ENCODE results near the gene ARHGAP9. TPM values are rescaled to one million over a fixed set of nuclear protein-coding genes. Genes with fewer than 3 reads are reported as not detected.

Gene ARHGAP9
- total RNA-seq, 2 experiments from 2014 or later, result 354 to 370 TPM

DNA sequence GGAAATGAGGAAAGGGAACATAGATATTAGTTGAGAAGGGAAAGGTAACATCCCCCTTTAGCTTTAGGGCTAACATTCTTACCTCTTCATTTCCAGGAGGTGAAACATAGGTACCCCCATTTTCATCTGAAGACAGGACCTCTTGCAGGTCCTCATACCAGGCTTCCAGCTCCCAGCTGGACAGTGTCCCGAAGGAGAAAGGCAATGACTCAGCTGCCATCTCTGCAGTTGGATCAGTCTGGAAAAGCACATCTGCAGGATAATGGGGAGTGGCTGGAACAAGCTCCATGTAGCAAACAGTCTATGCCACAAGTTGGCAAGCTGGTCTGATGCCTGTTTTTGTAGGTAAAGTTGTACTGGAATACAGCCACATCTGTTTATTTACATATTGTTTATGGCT, 37.5 kb upstream of the ARHGAP9 start:
- CTCF ChIA-PET, result no interaction called here
- peaks cover 59% of the 10 kb centered on the region for H3K36me3 ChIP-seq (ENCODE audit: insufficient read depth, low read length)
- H3K27me3 Mint-ChIP-seq, result no peaks in the 10 kb centered on the region

DNA sequence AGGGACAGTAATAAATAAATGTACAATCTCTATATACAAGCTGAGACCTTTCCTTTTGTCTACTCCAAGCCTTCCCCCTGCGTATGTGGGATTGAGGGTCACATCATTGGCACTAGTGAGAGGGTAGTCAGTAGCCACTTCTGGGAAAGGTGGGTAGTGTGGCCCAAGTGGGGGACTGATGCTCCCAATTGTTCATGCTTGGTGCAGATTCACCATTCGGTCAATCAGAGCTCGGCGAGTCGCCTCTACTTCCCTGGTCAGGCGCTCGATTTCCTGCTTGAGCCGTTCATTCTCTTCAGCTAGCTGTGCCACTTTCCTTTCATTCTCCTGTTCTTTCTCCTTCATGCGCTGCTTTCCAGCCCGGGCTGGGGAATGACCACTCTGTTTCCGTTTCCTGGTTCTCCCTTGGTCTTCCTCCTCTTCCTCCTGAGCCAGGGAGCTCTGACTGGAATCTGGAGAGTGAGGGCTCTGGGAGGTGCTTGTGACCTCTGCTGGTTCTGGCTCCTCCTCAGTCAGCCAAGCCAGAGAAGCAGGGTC, 37.0 kb upstream of the ARHGAP9 start:
- no peak for ATAC-seq (ENCODE audit: poor library complexity)
- peak overlapping the region; percentile 100 for H3K27ac Mint-ChIP-seq
- peaks cover 40% of the 10 kb centered on the region for H3K4me1 Mint-ChIP-seq (ENCODE audit: low read depth)
- peaks cover 36% of the 10 kb centered on the region for H3K4me1 ChIP-seq (ENCODE audit: insufficient read depth, low read length)
- CTCF ChIA-PET, result no interaction called here
- POLR2A ChIA-PET, result interaction anchor here (0.7 to 1.0 kb wide), 2 partner anchors 39 to 149 kb away, joined by 3 read pairs; no protein-coding TSS in a partner anchor
- peaks cover 87% of the 10 kb centered on the region for H3K36me3 Mint-ChIP-seq (ENCODE audit: low read depth)
- peak overlapping the region; percentile 35 for H3K4me3 Mint-ChIP-seq
- H3K27me3 ChIP-seq (ENCODE audit: control insufficient read depth in 1 of 2, insufficient read depth in 2 of 2, low read length in 2 of 2), result no peaks in the 10 kb centered on the region
- no peak for DNase-seq
- no peak overlapping the region for H3K4me3 ChIP-seq (ENCODE audit: low read length)
- H3K27me3 Mint-ChIP-seq, result no peaks in the 10 kb centered on the region
- H3K36me3 ChIP-seq (ENCODE audit: insufficient read depth, low read length), result peaks cover 64% of the 10 kb centered on the region
- no peaks in the 10 kb centered on the region for H3K9me3 Mint-ChIP-seq
- intact Hi-C loops (cut with DNase I, micrococcal nuclease), result no loop called here
- H3K9me3 ChIP-seq (ENCODE audit: control insufficient read depth in 1 of 2, insufficient read depth in 1 of 2, low read length in 2 of 2), result no peaks in the 10 kb centered on the region
- H3K27ac ChIP-seq (ENCODE audit: low read depth in 1 of 2, low read length in 2 of 2), result peak overlapping the region in 1 of 2 donors; percentile 11
- TF ChIP-seq, protein P1, sequence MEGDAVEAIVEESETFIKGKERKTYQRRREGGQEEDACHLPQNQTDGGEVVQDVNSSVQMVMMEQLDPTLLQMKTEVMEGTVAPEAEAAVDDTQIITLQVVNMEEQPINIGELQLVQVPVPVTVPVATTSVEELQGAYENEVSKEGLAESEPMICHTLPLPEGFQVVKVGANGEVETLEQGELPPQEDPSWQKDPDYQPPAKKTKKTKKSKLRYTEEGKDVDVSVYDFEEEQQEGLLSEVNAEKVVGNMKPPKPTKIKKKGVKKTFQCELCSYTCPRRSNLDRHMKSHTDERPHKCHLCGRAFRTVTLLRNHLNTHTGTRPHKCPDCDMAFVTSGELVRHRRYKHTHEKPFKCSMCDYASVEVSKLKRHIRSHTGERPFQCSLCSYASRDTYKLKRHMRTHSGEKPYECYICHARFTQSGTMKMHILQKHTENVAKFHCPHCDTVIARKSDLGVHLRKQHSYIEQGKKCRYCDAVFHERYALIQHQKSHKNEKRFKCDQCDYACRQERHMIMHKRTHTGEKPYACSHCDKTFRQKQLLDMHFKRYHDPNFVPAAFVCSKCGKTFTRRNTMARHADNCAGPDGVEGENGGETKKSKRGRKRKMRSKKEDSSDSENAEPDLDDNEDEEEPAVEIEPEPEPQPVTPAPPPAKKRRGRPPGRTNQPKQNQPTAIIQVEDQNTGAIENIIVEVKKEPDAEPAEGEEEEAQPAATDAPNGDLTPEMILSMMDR (IDR thresholded peaks at IDR 0.05), result no peak

More for the DNA sequence above, 37.5 kb upstream of the ARHGAP9 start:
- peak overlapping the region; percentile 81 for H3K4me3 Mint-ChIP-seq
- Histone ChIP-seq H3K27ac (ENCODE audit: low read depth in 1 of 2, low read length in 2 of 2) (peak overlapping the region in 1 of 2 donors; percentile 11), H3K9me3 (ENCODE audit: control insufficient read depth in 1 of 2, insufficient read depth in 1 of 2, low read length in 2 of 2) (no peaks in the 10 kb centered on the region), H3K4me1 (ENCODE audit: insufficient read depth, low read length) (peaks cover 41% of the 10 kb centered on the region), H3K4me3 (ENCODE audit: low read length) (no peak overlapping the region), H3K27me3 (ENCODE audit: control insufficient read depth in 1 of 2, insufficient read depth in 2 of 2, low read length in 2 of 2) (no peaks in the 10 kb centered on the region)
- intact Hi-C loops (cut with DNase I, micrococcal nuclease), result no loop called here
- H3K36me3 Mint-ChIP-seq (ENCODE audit: low read depth), result peaks cover 87% of the 10 kb centered on the region
- ATAC-seq (ENCODE audit: poor library complexity), result no peak
- DNase-seq, result no peak
- TF ChIP-seq, protein P1 (IDR thresholded peaks at IDR 0.05), result no peak
- no peaks in the 10 kb centered on the region for H3K9me3 Mint-ChIP-seq
- peak overlapping the region; percentile 100 for H3K27ac Mint-ChIP-seq
- H3K4me1 Mint-ChIP-seq (ENCODE audit: low read depth), result peaks cover 45% of the 10 kb centered on the region
- POLR2A ChIA-PET, result no interaction called here

DNA sequence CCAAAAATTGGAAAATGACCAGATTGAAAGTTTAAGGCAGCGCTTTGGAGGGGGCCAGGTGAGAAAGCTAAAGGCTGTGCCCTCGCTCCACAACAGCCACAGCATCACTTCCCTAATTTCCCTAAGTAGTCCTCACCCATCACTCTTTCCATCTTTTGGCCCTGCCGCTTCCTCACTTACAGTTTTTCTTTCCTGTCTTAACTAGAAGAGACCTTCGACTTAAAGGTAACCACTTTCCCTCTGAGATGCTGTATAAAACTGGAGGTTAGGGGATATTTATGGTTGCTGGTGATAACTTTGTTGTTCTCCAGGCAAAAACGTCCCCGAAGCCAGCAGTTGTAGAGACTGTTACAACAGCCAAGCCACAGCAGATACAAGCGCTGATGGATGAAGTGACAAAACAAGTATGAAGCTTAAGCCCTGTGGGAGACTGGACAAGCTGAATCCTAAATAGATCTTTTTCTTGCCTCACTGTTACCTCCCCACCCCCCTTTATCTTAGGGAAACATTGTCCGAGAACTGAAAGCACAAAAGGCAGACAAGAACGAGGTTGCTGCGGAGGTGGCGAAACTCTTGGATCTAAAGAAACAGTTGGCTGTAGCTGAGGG, 36.4 kb upstream of the ARHGAP9 start:
- no peaks in the 10 kb centered on the region for H3K9me3 ChIP-seq (ENCODE audit: control insufficient read depth in 1 of 2, insufficient read depth in 1 of 2, low read length in 2 of 2)
- H3K36me3 ChIP-seq (ENCODE audit: insufficient read depth, low read length), result peaks cover 70% of the 10 kb centered on the region
- H3K27me3 ChIP-seq (ENCODE audit: control insufficient read depth in 1 of 2, insufficient read depth in 2 of 2, low read length in 2 of 2), result no peaks in the 10 kb centered on the region
- H3K4me3 ChIP-seq (ENCODE audit: low read length), result no peak overlapping the region
- intact Hi-C loops (cut with DNase I, micrococcal nuclease), result no loop called here
- ATAC-seq (ENCODE audit: poor library complexity), result no peak
- H3K36me3 Mint-ChIP-seq (ENCODE audit: low read depth), result peaks cover 91% of the 10 kb centered on the region
- DNase-seq, result no peak
- no peak overlapping the region for H3K27ac ChIP-seq (ENCODE audit: low read depth in 1 of 2, low read length in 2 of 2)
- ChIA-PET CTCF (no interaction called here), POLR2A (interaction anchor here (0.7 to 1.0 kb wide), 2 partner anchors 39 to 149 kb away, joined by 3 read pairs; no protein-coding TSS in a partner anchor)
- peaks cover 30% of the 10 kb centered on the region for H3K4me1 ChIP-seq (ENCODE audit: insufficient read depth, low read length)
- peaks cover 34% of the 10 kb centered on the region for H3K4me1 Mint-ChIP-seq (ENCODE audit: low read depth)
- TF ChIP-seq, protein P1 (IDR thresholded peaks at IDR 0.05), result no peak
- no peaks in the 10 kb centered on the region for H3K9me3 Mint-ChIP-seq
- no peaks in the 10 kb centered on the region for H3K27me3 Mint-ChIP-seq
- H3K4me3 Mint-ChIP-seq, result peak overlapping the region; percentile 35
- H3K27ac Mint-ChIP-seq, result peak overlapping the region; percentile 57
